ENCODE results near the gene ARG2.
"Not testable (repeated sequence)": the region's sequence is repeated elsewhere in the genome, so short reads cannot be mapped to it uniquely, and the experiment has no call there.

The ARG2 gene

DNA sequence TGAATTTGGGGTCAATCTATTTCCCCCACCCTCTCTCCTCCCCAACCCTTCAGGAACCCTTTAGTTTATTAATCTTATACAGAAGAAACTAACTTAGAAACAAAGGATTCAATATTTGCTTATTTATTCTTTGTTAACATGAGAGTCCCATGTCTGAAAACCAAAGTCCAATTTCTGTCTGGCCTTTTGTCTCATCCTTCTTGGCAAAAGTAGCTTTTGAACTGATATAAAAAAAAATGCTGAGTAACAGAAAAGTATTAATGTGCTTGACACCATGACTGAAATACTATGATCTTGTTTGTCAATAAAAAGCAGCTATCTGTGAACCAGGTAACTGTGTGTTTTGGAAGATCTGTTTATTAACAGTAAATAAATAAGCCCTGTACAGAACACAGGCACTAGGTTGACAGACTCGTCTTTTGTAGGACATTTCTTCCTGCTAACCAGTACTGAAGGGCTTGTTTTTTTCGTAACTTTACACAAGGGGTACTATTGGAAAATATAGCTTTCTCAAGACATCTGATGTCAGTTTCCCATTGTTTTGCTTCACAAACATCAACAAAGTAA lies 30.4 kb upstream of the ARG2 start:
- no peak overlapping the region for H2BK12ac ChIP-seq (ENCODE audit: low read length)
- no peak overlapping the region for H3K9ac ChIP-seq (ENCODE audit: low read length)
- H3K27ac ChIP-seq (ENCODE audit: low read depth, low read length) = no peak overlapping the region
- peaks cover 7 to 10% of the 10 kb centered on the region in 2 experiments for H3K36me3 ChIP-seq (ENCODE audit: control insufficient read depth in 1 of 2, insufficient read depth in 2 of 2, low read length in 2 of 2)
- no CpG with 5 or more reads among the region's 2 CpGs for WGBS (ENCODE audit: extremely low coverage, insufficient coverage, insufficient read length)
- H3K23ac ChIP-seq (ENCODE audit: low read length) = no peak overlapping the region
- no peak overlapping the region for H3K4me3 ChIP-seq (ENCODE audit: low read depth, low read length)
- H3K4me2 ChIP-seq (ENCODE audit: low read length) = no peak overlapping the region
- H3K4ac ChIP-seq (ENCODE audit: low read depth, low read length) = no peak overlapping the region
- H3K27me3 ChIP-seq (ENCODE audit: insufficient read depth, low read length) = no peaks in the 10 kb centered on the region
- DNase-seq = no peak
- H4K91ac ChIP-seq (ENCODE audit: low read depth, low read length) = no peak overlapping the region
- H3K79me1 ChIP-seq (ENCODE audit: low read length) = no peaks in the 10 kb centered on the region
- no peaks in the 10 kb centered on the region for H3K9me3 ChIP-seq (ENCODE audit: insufficient read depth, low read depth, low read length)
- no peak overlapping the region for H2AK5ac ChIP-seq (ENCODE audit: low read length)
- H2BK120ac ChIP-seq (ENCODE audit: insufficient read depth, low read length, poor library complexity) = no peak overlapping the region
- H2BK5ac ChIP-seq (ENCODE audit: low read depth, low read length, poor library complexity) = no peak overlapping the region
- no peak overlapping the region for H4K8ac ChIP-seq (ENCODE audit: low read depth, low read length)
- H4K12ac ChIP-seq (ENCODE audit: low read depth, low read length) = no peak overlapping the region
- H3K4me1 ChIP-seq (ENCODE audit: control insufficient read depth in 1 of 2, insufficient read depth in 2 of 2, low read length in 2 of 2) = peaks cover 0 to 3% of the 10 kb centered on the region in 2 experiments
- peaks cover 1% of the 10 kb centered on the region for H3K79me2 ChIP-seq (ENCODE audit: control insufficient read depth, insufficient read depth, low read length, poor library complexity)
- H3K14ac ChIP-seq (ENCODE audit: low read length) = no peak overlapping the region
- no peak overlapping the region for H3K18ac ChIP-seq (ENCODE audit: low read length)
- H2AFZ ChIP-seq (ENCODE audit: insufficient read depth, low read length, poor library complexity) = no peak overlapping the region

- not testable (repeated sequence) for H3K14ac ChIP-seq (ENCODE audit: low read length); H2BK120ac ChIP-seq (ENCODE audit: insufficient read depth, low read length, poor library complexity); H3K79me1 ChIP-seq (ENCODE audit: low read length); H2BK5ac ChIP-seq (ENCODE audit: low read depth, low read length, poor library complexity); H2BK12ac ChIP-seq (ENCODE audit: low read length); H3K4me2 ChIP-seq (ENCODE audit: low read length); H4K8ac ChIP-seq (ENCODE audit: low read depth, low read length); H2AFZ ChIP-seq (ENCODE audit: insufficient read depth, low read length, poor library complexity); DNase-seq; H3K27me3 ChIP-seq (ENCODE audit: insufficient read depth, low read length); H3K27ac ChIP-seq (ENCODE audit: low read depth, low read length); H3K4ac ChIP-seq (ENCODE audit: low read depth, low read length); H2AK5ac ChIP-seq (ENCODE audit: low read length); H3K4me3 ChIP-seq (ENCODE audit: low read depth, low read length); H3K4me1 ChIP-seq (ENCODE audit: control insufficient read depth in 1 of 2, insufficient read depth in 2 of 2, low read length in 2 of 2); H3K18ac ChIP-seq (ENCODE audit: low read length); H3K79me2 ChIP-seq (ENCODE audit: control insufficient read depth, insufficient read depth, low read length, poor library complexity); H3K9ac ChIP-seq (ENCODE audit: low read length); H3K23ac ChIP-seq (ENCODE audit: low read length); H4K12ac ChIP-seq (ENCODE audit: low read depth, low read length); H3K9me3 ChIP-seq (ENCODE audit: insufficient read depth, low read depth, low read length); H4K91ac ChIP-seq (ENCODE audit: low read depth, low read length); H3K36me3 ChIP-seq (ENCODE audit: control insufficient read depth in 1 of 2, insufficient read depth in 2 of 2, low read length in 2 of 2)
- no CpG with 5 or more reads among the region's 1 CpG for WGBS (ENCODE audit: extremely low coverage, insufficient coverage, insufficient read length)
These were observed 26.1 kb upstream of the ARG2 start for GRCh38 chr14:67593650-67594049.

GRCh38 chr14:67595392-67595791 lies 24.3 kb upstream of the ARG2 start:
- H3K79me1 ChIP-seq (ENCODE audit: low read length) = peaks cover 2% of the 10 kb centered on the region

GRCh38 chr14:67599698-67600561 lies 19.8 kb upstream of the ARG2 start, which contains the start of gene PIGH:
PIGH (minus strand) TSS chr14:67600268; CDS start chr14:67600203, 65 bp downstream.
- Histone ChIP-seq H2BK120ac (ENCODE audit: insufficient read depth, low read length, poor library complexity) (no peak within 1 kb of the TSS), H3K4me1 (ENCODE audit: control insufficient read depth in 1 of 2, insufficient read depth in 2 of 2, low read length in 2 of 2) (no peaks in the 10 kb centered on the region), H3K4me2 (ENCODE audit: low read length) (peak within 1 kb of the TSS; percentile 74), H3K36me3 (ENCODE audit: control insufficient read depth in 1 of 2, insufficient read depth in 2 of 2, low read length in 2 of 2) (no peaks in the 10 kb centered on the region), H4K8ac (ENCODE audit: low read depth, low read length) (peak within 1 kb of the TSS; percentile 93), H3K14ac (ENCODE audit: low read length) (peak within 1 kb of the TSS; percentile 13), H2BK12ac (ENCODE audit: low read length) (no peak within 1 kb of the TSS), H3K9ac (ENCODE audit: low read length) (peak within 1 kb of the TSS; percentile 10), H2BK5ac (ENCODE audit: low read depth, low read length, poor library complexity) (no peak within 1 kb of the TSS), H2AFZ (ENCODE audit: insufficient read depth, low read length, poor library complexity) (peak within 1 kb of the TSS; percentile 90), H3K4me3 (ENCODE audit: low read depth, low read length) (peak within 1 kb of the TSS; percentile 88), H3K27me3 (ENCODE audit: insufficient read depth, low read length) (no peaks in the 10 kb centered on the region), H3K79me1 (ENCODE audit: low read length) (peaks cover 2% of the 10 kb centered on the region), H3K79me2 (ENCODE audit: control insufficient read depth, insufficient read depth, low read length, poor library complexity) (no peaks in the 10 kb centered on the region), H3K23ac (ENCODE audit: low read length) (no peak within 1 kb of the TSS), H2AK5ac (ENCODE audit: low read length) (no peak within 1 kb of the TSS), H3K9me3 (ENCODE audit: insufficient read depth, low read depth, low read length) (no peaks in the 10 kb centered on the region), H3K18ac (ENCODE audit: low read length) (no peak within 1 kb of the TSS), H3K27ac (ENCODE audit: low read depth, low read length) (peak within 1 kb of the TSS; percentile 48), H4K91ac (ENCODE audit: low read depth, low read length) (peak within 1 kb of the TSS; percentile 70), H3K4ac (ENCODE audit: low read depth, low read length) (no peak within 1 kb of the TSS), H4K12ac (ENCODE audit: low read depth, low read length) (peak within 1 kb of the TSS; percentile 78)
- whole genome bisulfite sequencing (ENCODE audit: extremely low coverage, insufficient coverage, insufficient read length) = no CpG with 5 or more reads among the region's 77 CpGs
- DNase-seq = peak; percentile 96 to 98

More at GRCh38 chr14:67595392-67595791, 24.3 kb upstream of the ARG2 start:
- Histone ChIP-seq H3K23ac (ENCODE audit: low read length) (no peak overlapping the region), H3K4ac (ENCODE audit: low read depth, low read length) (no peak overlapping the region), H4K8ac (ENCODE audit: low read depth, low read length) (no peak overlapping the region), H2BK12ac (ENCODE audit: low read length) (no peak overlapping the region), H3K4me3 (ENCODE audit: low read depth, low read length) (no peak overlapping the region), H3K14ac (ENCODE audit: low read length) (no peak overlapping the region), H2BK120ac (ENCODE audit: insufficient read depth, low read length, poor library complexity) (no peak overlapping the region), H3K36me3 (ENCODE audit: control insufficient read depth in 1 of 2, insufficient read depth in 2 of 2, low read length in 2 of 2) (peaks cover 0 to 7% of the 10 kb centered on the region in 2 experiments), H3K27me3 (ENCODE audit: insufficient read depth, low read length) (no peaks in the 10 kb centered on the region), H4K91ac (ENCODE audit: low read depth, low read length) (no peak overlapping the region), H3K18ac (ENCODE audit: low read length) (no peak overlapping the region), H3K9me3 (ENCODE audit: insufficient read depth, low read depth, low read length) (no peaks in the 10 kb centered on the region), H2AK5ac (ENCODE audit: low read length) (no peak overlapping the region), H2BK5ac (ENCODE audit: low read depth, low read length, poor library complexity) (no peak overlapping the region), H2AFZ (ENCODE audit: insufficient read depth, low read length, poor library complexity) (no peak overlapping the region), H4K12ac (ENCODE audit: low read depth, low read length) (no peak overlapping the region), H3K27ac (ENCODE audit: low read depth, low read length) (no peak overlapping the region), H3K9ac (ENCODE audit: low read length) (no peak overlapping the region), H3K4me2 (ENCODE audit: low read length) (no peak overlapping the region), H3K4me1 (ENCODE audit: control insufficient read depth in 1 of 2, insufficient read depth in 2 of 2, low read length in 2 of 2) (no peaks in the 10 kb centered on the region), H3K79me2 (ENCODE audit: control insufficient read depth, insufficient read depth, low read length, poor library complexity) (no peaks in the 10 kb centered on the region)
- DNase-seq = no peak
- WGBS (ENCODE audit: extremely low coverage, insufficient coverage, insufficient read length) = no CpG with 5 or more reads among the region's 2 CpGs
